NCI-H1092 treated with DMSO at 0.1 percent for 48 hours (cell line): ENCODE measurements around the gene CYP4F11.
"Not testable (repeated sequence)": the region's sequence is repeated elsewhere in the genome, so short reads cannot be mapped to it uniquely, and the experiment has no call there.

Experiments used
- DNase-seq: peaks from one replicate; lab custom pipeline; 2025; lab: John Stamatoyannopoulos, UW

CYP4F11 gene

DNA sequence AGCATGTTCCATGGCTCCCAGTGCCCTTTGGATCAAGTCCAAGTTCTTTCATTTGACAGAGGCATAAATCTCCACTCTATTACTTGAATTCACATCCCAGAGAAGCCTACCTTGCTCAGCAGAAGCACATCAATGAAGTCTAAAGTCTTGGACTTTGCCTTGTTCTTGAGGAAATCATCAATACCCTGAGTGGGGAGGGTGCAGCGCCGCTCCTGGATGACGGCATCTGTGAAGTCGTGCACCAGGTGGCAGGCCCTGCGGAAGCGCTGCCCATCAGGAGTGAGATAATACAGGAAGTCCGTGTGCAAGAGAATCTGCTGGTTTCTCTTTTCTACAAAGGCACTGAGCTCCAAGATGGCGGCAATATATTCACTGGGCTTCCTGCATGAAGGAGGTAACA, 10.6 kb downstream of the CYP4F11 start:
- no peak for DNase-seq

DNA sequence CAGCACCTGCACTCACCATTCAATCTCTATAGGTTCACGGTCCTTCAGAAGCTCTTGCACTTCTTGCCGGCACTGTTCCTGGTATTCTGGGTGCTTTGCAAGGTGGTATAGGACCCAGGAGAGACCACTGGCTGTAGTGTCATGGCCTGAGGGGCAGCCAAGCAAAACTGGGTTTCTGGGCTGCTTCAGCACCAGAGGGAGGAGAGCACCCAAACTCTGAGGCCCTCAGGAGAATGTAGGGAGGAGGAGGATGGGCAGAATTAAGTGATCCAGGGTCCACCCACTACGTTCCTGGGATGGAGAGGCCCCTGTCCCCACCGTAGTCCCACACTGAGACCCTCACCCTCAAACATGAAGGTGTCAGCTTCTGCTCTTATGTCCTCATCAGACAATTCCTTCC, 12.3 kb downstream of the CYP4F11 start:
- DNase-seq = no peak

DNA sequence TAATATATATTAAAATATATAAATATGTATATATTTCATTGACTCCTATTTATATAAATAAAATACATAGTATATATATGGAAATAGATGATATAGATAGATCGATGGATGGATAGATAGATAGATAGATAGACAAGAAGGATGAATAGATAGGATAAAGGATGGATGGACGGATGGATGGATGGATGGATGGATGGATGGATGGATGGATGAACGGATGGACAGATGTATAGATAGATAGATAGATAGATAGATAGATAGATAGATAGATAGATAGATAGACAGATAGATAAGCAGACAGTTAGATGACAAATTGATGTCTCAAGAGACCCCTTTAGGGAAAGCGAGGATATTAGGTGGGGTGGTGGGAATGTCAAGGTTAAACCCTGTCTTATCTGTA, 15.1 kb downstream of the CYP4F11 start:
- no peak for DNase-seq

DNA sequence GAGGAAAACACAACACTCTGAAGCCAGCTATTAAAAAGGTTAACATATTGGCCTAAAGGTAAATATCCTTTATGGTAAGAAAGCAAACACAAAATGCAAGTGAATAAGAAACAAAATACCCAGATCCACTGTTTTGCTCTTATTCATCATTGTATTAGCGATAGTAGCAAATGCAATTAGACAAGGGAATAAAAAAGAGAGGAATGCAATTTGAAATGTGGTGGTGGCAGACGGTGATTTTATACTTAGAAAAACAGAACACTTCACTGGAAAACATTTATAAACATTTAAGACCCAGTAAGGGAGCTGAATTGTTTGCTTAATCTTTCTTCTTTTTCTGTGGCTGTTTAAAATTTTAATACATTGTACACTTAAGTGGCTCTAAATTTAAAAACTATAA, 19.2 kb downstream of the CYP4F11 start:
- no peak for DNase-seq

DNA sequence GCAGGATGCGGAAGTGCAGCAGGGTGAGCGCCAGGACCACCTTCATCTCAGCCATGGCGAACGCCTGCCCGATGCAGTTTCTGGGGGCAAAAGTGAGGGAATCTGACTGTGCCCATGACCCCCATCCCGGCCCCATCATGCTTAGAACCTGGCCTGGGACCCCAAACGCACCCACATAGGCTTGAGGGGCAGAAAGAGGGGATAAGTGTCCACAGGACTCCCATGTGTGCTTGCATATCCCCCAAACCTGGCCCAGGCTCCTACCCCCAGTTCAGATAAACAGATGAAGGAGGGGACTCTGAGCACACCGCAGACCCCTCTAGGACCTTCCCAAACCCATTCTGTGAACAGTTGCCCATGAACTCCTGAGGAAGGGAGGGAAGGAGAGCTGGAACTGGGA, 20.5 kb downstream of the CYP4F11 start:
- DNase-seq = no peak

DNA sequence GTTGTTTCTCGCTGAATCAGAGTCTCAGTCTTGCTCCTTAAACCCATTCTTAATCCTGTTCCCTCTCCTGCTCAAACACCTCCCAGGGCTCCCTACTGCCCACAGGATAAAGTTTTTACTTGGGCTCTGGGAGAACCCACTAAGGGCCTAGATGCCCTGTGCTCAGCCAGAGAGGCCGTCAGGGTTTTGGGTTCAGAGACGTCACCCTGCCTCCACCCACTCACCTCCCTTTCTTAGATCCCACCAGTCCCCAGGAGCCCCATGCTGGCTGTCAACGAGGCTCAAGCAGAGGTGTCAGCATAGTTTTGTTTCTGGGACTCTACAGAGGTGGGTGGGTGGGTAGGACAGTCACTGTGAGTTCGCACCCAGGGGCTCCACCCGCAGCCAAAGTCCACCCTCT, 20.9 kb downstream of the CYP4F11 start:
- no peak for DNase-seq

DNA sequence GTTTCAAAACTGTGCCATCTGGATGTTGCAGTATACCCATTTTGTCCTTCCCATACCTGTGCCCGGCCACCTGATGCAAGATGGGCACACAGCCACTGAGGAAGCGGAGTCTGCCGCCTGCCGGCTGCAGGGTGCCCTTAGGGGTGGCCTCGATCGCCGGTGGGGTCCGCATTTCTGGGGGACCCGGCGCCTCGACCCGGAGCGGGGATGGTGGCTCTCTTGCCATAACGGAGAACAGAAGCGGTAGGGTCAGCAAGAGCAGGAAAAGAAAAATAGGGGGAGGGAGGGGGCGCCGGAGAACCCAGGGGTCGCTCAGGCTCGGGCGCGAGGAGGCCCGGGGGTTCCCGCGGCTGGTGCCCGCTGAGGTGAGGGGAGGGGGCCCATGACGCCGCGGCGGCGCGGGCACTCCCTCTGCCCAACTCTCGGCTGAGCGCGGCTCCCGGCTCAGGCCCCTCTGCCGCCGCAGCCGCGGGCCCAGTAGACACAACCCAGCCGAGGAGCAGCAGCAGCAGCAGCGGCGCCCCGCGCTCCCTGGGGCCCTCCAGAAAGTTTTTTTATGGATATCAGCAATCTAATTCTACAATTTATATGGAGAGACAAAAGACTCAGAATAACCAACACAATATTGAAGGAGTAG, 22.6 kb downstream of the CYP4F11 start:
- DNase-seq = no peak

DNA sequence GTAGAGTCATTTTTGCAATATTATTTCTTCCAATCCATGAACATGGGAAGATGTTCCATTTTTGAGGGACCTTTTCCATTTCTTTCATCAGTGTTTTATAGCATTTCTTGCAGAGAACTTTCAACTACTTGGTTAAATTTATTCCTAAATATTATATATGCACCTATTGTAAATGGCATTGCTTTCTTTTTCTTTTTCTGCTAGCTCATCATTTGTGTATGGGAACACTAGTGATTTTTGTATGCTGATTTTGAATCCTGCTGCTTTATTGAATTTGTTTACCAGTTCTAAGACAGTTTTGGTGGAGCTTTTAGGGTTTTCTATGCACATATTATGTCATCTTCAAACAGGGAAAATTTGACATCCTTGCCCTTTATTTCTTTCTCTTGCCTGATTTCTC, 29.3 kb downstream of the CYP4F11 start:
- no peak for DNase-seq

DNA sequence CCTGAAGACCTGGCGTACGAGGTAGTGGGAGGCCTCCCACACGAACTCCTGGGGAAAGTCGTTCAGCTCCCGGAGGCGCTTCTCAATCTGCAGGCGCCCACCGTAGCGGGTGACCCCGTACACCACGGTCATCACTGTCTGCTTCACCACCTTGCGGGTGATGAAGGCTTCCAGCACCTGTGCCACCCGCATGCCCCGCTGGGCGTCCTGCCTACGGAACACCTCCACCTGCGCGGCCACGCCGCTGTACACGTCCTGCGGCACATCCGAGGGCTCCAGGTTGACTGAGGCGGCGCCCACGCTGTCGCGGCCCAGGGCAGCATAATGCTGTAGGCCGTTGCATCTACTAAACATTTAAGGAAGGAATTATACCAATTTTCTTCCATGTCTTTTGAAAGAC, 31.4 kb downstream of the CYP4F11 start:
- DNase-seq = not testable (repeated sequence)

DNA sequence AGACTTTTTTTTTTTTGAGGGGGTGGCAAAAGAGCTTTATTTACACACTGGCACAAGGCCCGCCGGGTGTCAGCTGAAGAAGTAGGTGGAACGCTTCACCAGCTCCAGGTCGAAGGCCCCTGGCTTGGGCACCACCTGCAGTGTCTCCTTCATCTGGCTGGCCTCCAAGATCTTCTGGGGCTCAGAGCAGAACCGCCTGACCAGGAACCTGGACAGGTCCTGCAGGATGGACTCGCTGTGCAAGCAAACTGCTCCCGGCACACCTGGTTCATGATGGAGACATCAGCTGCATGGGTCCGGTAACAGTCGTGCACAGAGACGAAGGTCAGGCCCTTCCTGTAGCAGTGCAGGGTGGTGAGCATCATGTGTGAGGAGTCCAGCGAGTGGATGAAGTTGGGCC, 32.1 kb downstream of the CYP4F11 start:
- DNase-seq = no peak

DNA sequence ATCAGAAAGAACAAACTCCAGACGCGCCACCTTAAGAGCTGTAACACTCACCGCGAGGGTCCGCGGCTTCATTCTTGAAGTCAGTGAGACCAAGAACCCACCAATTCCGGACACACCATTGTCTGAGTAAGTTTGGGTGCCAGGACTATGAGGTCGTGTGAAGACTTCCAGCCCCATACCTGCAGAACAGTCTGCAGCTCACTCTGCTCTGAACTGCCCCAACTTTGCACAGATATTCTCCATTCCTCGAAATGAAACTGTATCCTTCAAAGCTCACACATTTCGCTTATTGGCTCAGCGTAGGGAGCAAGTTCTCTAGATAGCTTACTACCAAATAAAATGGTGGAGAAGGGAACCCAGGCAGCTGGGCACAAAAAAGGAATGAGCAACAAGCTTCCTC, 33.8 kb downstream of the CYP4F11 start:
- DNase-seq = no peak

DNA sequence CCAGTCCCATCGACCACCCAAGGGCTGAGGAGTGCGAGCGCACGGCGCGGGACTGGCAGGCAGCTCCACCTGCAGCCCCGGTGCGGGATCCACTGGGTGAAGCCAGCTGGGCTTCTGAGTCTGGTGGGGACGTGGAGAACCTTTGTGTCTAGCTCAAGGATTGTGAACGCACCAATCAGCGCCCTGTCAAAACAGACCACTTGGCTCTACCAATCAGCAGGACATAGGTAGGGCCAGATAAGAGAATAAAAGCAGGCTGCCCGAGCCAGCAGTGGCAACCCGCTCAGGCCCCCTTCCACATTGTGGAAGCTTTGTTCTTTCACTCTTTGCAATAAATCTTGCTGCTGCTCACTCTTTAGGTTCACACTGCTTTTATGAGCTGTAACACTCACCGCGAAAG, 34.3 kb downstream of the CYP4F11 start:
- not testable (repeated sequence) for DNase-seq

DNA sequence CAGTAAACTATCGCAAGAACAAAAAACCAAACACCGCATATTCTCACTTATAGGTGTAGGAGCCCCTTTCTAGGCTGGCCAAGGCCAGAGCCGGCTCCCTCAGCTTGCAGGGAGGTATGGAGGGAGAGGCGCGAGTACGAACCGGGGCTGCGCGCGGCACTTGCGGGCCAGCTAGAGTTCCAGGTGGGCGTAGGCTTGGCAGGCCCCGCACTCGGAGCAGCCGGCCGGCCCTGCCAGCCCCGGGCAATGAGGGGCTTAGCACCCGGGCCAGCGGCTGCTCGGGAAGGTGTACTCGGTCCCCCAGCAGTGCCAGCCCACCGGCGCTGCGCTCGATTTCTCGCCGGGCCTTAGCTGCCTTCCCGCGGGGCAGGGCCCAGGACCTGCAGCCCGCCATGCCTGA, 34.8 kb downstream of the CYP4F11 start:
- not testable (repeated sequence) for DNase-seq

DNA sequence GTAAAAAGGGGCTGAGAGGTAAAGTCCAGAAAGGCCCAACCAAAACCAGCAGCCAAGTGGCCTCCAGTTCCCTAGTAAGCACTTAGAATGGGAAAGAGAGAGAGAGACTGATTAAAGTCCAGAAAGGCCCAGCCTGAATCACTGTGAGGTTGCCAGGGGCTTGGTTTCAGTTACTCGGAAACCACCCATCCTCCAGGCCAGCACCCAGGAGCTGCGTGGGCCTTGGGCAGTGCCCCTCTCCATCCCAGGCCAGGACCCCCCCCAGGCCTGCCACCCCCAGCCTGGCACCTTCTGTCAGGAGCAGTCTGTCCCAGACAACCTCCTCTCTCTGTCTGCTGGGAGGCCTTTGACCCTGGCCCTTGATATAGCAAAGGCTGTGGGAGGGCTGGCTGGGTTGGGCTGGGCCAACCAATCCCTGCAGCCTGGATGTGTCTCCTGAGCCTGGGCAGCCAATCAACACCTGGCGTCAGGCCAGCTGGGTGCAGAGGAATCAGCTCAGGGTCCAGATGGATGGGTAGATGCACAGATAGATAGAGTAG, 36.5 kb downstream of the CYP4F11 start, which contains the start of gene CYP4F2:
Gene CYP4F2, minus strand, starts transcription at position 337 of the 539 bp plus-strand sequence. CDS start 463 bp downstream, outside the sequence.
- DNase-seq = no peak

DNA sequence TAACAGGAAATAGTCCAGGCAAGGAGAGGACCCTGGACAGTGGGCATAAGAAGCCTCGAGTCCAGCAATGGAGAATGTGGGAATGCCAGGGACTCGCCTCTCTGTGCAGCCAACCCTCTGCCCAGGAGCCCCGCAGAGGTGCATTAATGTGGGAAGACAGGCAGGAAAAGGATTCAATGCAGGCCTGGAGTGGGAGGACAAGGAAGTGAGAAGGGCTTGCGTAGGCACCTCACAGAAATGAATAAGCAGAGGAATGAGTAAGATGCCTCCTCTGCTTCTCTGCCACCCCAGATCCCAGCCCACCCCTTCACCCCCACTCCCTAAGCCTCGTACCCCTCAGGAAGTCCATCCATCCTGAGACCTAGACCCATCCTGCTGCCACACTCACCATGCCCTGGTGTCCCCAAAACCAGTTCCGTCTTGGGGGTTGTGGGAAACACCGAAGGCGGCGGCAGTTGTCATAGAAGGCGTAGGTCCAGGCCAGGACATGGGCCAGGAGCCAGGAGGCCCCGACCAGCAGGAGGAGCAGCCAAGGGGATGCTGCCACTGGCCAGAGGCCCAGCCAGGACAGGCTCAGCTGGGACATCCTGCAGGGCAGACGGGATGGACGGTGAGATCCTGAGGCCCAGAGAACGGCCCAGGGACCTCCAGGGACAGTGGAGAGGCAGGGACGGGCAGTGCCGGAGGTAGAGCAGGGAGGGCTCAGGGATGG, 37.1 kb downstream of the CYP4F11 start:
- DNase-seq = no peak

DNA sequence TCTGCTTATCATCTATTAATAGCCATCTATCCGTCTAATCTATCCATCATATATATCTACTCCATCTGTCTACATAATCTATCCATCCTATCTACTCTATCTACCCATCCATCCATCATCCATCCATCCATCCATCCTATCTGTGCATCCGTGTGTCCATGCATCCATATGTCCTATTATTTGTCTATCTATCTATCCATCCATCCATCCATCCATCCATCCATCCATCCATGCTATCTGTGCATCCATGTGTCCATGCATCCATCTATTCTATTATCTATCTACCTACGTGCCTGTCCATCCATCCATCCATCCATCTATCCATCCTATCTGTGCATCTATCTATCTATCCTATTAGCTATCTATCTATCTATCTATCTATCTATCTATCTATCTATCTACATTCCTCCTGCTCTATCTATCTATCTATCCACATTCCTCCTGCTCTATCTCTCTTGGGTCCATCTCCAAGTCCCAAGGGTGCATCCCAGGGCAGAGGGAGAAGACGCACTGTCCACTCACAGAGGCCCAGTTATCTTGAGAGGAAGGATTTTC, 38.4 kb downstream of the CYP4F11 start:
- no peak for DNase-seq

DNA sequence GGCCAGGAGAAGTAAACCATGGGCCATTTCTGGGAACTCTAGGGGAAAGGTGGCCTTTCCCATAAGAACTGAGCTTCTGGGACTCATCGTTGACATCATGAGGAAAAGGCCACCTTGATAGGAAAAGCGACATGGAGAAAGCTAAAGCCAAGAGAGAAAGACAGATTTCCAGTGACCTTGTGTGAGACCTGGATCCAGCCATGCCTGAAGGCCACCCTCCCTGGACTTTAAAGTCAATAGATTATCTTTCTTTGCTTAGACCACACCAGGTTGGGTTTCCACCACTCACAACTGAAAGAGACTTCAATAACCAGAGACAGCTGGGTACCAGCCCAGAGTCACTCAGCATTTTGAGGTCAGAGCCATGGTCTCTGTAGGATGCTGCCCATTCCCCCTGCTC, 40.0 kb downstream of the CYP4F11 start:
- DNase-seq = no peak

DNA sequence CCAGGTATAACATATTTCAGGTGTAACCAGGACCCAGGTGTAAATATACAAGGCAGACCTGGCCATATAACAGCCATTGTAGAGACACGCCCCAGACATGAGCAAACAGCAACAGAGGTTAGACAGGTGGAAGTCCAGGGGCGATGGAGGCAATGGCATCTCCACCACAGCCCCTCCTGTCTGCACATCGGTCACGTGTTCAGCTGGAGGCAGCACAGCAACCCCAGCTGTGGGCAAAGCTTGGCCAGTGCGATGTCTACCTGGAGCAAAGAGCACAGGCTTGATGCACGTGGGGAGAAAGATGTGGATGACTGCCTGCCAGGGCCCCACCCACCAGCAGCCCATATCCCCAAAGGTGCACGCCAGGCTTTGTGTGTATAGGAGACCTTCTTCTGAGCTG, 40.9 kb downstream of the CYP4F11 start:
- DNase-seq = no peak

DNA sequence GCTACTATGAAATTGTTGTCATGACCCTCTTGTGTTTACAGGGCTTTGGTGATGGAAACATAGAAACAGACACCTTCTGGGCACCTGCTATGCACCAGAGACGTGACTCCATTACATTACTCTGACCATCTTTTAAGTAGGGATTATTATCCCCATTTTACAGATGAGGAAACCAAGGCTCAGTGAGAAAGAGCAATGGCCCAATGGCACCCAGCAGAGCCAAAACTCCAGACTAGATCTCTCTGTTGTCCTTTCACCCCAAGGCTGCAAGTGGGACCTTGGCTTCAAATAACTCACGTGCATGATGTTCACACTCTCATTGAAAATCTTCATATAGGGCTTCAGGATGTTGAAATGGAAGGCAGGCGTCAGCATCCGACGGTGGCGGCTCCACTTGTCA, 42.3 kb downstream of the CYP4F11 start:
- DNase-seq = no peak

DNA sequence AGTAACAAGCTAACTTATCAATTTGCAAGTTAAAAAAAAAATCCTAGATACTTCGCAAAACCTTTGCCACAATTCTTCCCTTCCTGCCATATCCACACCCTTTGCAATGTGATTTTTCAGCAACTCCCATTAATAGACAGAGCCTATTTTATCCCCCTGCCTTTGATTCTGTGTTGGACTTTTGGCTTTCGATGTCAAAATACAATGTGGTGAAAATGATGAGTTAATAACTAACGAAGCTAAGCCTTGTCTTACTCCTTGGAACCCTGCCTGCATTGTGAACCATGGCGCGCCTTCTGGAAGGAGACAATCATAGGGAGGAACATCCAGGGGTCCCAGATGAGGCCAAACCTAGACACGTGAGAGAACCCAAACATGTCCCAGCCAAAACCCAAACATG, 42.9 kb downstream of the CYP4F11 start:
- no peak for DNase-seq

DNA sequence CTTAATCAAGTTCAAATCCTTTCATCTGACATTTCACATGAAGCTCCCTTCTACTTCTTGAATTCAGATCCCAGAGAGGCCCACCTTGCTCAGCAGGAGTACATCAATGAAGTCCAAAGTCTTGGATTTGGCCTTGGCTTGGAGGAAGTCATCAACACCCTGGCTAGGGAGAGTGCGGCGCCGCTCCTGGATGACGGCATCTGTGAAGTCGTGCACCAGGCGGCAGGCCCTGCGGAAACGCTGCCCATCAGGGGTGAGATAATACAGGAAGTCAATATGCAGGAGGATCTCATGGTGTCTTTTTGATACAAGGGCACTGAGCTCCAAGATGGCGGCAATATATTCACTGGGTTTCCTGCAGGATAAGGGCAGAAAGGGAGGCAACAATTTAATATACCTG, 45.0 kb downstream of the CYP4F11 start:
- not testable (repeated sequence) for DNase-seq

DNA sequence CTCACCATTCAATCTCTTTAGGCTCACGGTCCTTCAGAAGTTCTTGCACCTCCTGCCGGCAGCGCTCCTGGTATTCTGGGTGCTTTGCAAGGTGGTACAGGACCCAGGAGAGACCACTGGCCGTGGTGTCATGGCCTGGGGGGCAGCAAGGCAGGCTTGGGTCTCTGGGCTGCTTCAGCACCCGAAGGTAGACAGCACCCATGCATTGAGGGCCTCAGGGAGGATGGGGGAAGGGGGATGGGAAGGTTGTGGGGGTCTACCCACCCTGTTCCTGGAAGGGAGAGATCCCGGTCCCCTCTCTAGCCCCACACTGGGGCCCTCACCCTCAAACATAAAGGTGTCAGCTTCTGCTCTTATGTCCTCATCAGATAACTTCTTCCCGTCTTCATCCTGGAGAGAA, 48.4 kb downstream of the CYP4F11 start:
- no peak for DNase-seq

DNA sequence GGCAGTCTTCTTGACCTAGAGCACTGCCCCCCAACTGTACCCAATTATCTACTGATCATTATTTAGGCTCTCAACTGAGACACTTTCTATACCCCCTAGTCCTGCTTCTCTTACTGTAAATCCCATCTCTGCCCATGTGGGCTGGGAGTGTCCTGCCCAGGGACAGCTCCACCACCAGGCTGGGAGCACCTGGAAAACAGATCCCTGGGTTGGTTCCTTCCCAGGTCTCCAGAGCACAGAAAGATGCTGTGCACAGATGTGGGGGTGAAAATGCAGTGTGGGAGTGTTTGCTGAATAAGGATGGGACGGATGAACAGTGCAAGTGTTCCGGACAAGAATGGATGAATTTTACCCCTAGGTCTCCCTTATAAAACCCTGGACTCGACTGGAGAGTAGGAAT, 49.2 kb downstream of the CYP4F11 start:
- no peak for DNase-seq
